HepG2 (cell line): ENCODE data around the gene GJD3. TPM values are rescaled to one million over a fixed set of nuclear protein-coding genes. Genes with fewer than 3 reads are reported as not detected.

Experiments used
- AHDC1 ChIP-seq: sonication (generic); formaldehyde crosslinking; IDR thresholded peaks from 2 replicates; pipeline ENCODE4 v1.5.1; 2020; ENCODE audit warnings: mild to moderate bottlenecking, missing genetic modification reagents, borderline replicate concordance
- ARNT ChIP-seq: fragments of 450-650 bp; IDR thresholded peaks from 2 replicates; pipeline ENCODE4 v1.6.1; 2017
- ATF4 ChIP-seq, 2 experiments: fragments of 450-650 bp in 1 of 2; sonication (generic) in 1 of 2; formaldehyde crosslinking; IDR thresholded peaks; 2 replicates each; pipeline versions ENCODE4 v1.5.0 to v1.8.0; 2020 to 2022; ENCODE audit warnings: mild to moderate bottlenecking in 1 of 2, missing genetic modification reagents in 1 of 2
- CREB1 ChIP-seq, 2 experiments: fragments of 450-650 bp in 1 of 2; IDR thresholded peaks; 2 replicates each; pipeline ENCODE4 v1.6.1; 2016 to 2017; ENCODE audit warnings: control low read depth in 1 of 2, mild to moderate bottlenecking in 1 of 2, missing compliant biosample characterization in 1 of 2, missing genetic modification characterization in 1 of 2
- FOXO4 ChIP-seq: sonication (generic); formaldehyde crosslinking; conservative IDR thresholded peaks from 2 replicates; pipeline ENCODE4 v1.8.1; 2023; ENCODE audit warnings: missing genetic modification reagents
- GTF2F1 ChIP-seq: fragments of 150-350 bp; IDR thresholded peaks from 2 replicates; pipeline ENCODE4 v1.6.1; 2014; ENCODE audit warnings: low read length
- SIN3B ChIP-seq: fragments of 150-350 bp; IDR thresholded peaks from 2 replicates; pipeline ENCODE4 v1.6.1; 2014; ENCODE audit warnings: low read length
- SNAPC4 ChIP-seq: sonication (generic); formaldehyde crosslinking; IDR thresholded peaks from 2 replicates; pipeline ENCODE4 v1.4.0; 2020; ENCODE audit warnings: mild to moderate bottlenecking, missing genetic modification reagents
- SNRNP70 ChIP-seq: fragments of 200-400 bp; formaldehyde crosslinking; IDR thresholded peaks from 2 replicates; pipeline ENCODE4 v1.6.1; 2017; ENCODE audit warnings: mild to moderate bottlenecking, low read depth, low read length, moderate library complexity
- ZBTB34 ChIP-seq: sonication (generic); formaldehyde crosslinking; IDR thresholded peaks from 2 replicates; pipeline ENCODE4 v1.8.0; 2022; ENCODE audit warnings: mild to moderate bottlenecking, missing genetic modification reagents
- ZNF530 ChIP-seq: sonication (generic); formaldehyde crosslinking; IDR thresholded peaks from 2 replicates; pipeline ENCODE4 v1.5.0; 2020; ENCODE audit warnings: low read depth, mild to moderate bottlenecking, missing genetic modification reagents
- ZNF713 ChIP-seq: sonication (generic); formaldehyde crosslinking; IDR thresholded peaks from 2 replicates; pipeline ENCODE4 v1.4.0; 2020; ENCODE audit warnings: mild to moderate bottlenecking, missing genetic modification reagents
- polyA plus RNA-seq, 8 experiments: library from polyadenylated mRNA; depleted of rRNA in 3 of 8; stranded (reverse) in 7 of 8; unstranded in 1 of 8; fragments of >200 nt; fragmentation: Illumina TruSeq in 4 of 8; extraction: Trizol in 4 of 8; gene quantifications; 2 replicates each; pipeline versions ENCODE4 v1.2.1 to v1.2.3, GENCODE V29; 2011 to 2016; ENCODE audit warnings: low read depth in 4 of 8, missing spikeins in 1 of 8, mixed read lengths in 1 of 8; ENCODE audit not compliant: insufficient read depth in 1 of 8
- total RNA-seq, 5 experiments: library from RNA; depleted of rRNA; stranded (reverse); fragments of >200 nt; fragmentation: Illumina TruSeq; extraction: Trizol; gene quantifications; 2 replicates each; pipeline ENCODE4 v1.2.3, GENCODE V29; 2016; ENCODE audit warnings: low read depth in 1 of 5

The GJD3 gene
- total and polyA plus RNA-seq, 2 of the 13 experiments (the other 11 are each of a cell fraction or from before 2014, with no cell fraction given): not detected

GRCh38 chr17:40317880-40318829 lies 46.4 kb downstream of the GJD3 start (continued):
- TF ChIP-seq CREB1 (IDR thresholded peaks at IDR 0.05) (no peak), CREB1 (CRISPR knock-in tag; IDR thresholded peaks at IDR 0.05) (peak; percentile 16; the same call in 1 of the 2 replicates), SIN3B (0 out of 2 replicates have a peak, but pooled peaks have one; percentile 17), ZBTB34 (CRISPR knock-in tag) (no peak), SNRNP70 (no peak), SNAPC4 (CRISPR knock-in tag) (peak; percentile 87), FOXO4 (CRISPR knock-in tag) (no peak), GTF2F1 (no peak), ZNF530 (CRISPR knock-in tag) (no peak), ARNT (no peak), AHDC1 (CRISPR knock-in tag) (peak; percentile 71; the same call in 1 of the 2 replicates), ATF4 (CRISPR knock-in tag; IDR thresholded peaks at IDR 0.05) (no peak), ZNF713 (CRISPR knock-in tag) (0 out of 2 replicates have a peak, but pooled peaks have one; percentile 43)
